ENCODE measurements around the gene CAPN10.
"Not testable (repeated sequence)": the region's sequence is repeated elsewhere in the genome, so short reads cannot be mapped to it uniquely, and the experiment has no call there.

The CAPN10 gene

GRCh38 chr2:240602266-240603050, 15.9 kb downstream of the CAPN10 start:
- no peak for DNase-seq (ENCODE audit: low read depth in 2 of 2)

- DNase-seq (ENCODE audit: low read depth in 2 of 2), result no peak
Observed at GRCh38 chr2:240603081-240603835, 16.7 kb downstream of the CAPN10 start.

GRCh38 chr2:240603846-240604245, 17.3 kb downstream of the CAPN10 start:
- no peak for DNase-seq (ENCODE audit: low read depth in 2 of 2)

GRCh38 chr2:240604291-240604938, 17.9 kb downstream of the CAPN10 start:
- no peak for DNase-seq (ENCODE audit: low read depth in 2 of 2)

GRCh38 chr2:240604939-240605716, 18.6 kb downstream of the CAPN10 start:
- DNase-seq (ENCODE audit: low read depth in 2 of 2), result no peak

- no peak for DNase-seq (ENCODE audit: low read depth in 2 of 2)
Observed at GRCh38 chr2:240605867-240606743, 19.6 kb downstream of the CAPN10 start.

GRCh38 chr2:240611601-240612210, 25.2 kb downstream of the CAPN10 start:
- no peak for DNase-seq (ENCODE audit: low read depth in 2 of 2)

GRCh38 chr2:240613781-240614180, 27.2 kb downstream of the CAPN10 start:
- DNase-seq (ENCODE audit: low read depth in 2 of 2), result no peak

GRCh38 chr2:240614391-240614790, 27.9 kb downstream of the CAPN10 start:
- DNase-seq (ENCODE audit: low read depth in 2 of 2), result no peak

- DNase-seq (ENCODE audit: low read depth in 2 of 2), result no peak
Observed at GRCh38 chr2:240615396-240615795, 28.9 kb downstream of the CAPN10 start.

- DNase-seq (ENCODE audit: low read depth in 2 of 2), result no peak
Observed at GRCh38 chr2:240615820-240616547, 29.4 kb downstream of the CAPN10 start.

- not testable (repeated sequence) for DNase-seq (ENCODE audit: low read depth in 2 of 2)
Observed at GRCh38 chr2:240616860-240617666, 30.5 kb downstream of the CAPN10 start.

GRCh38 chr2:240618776-240619175, 32.2 kb downstream of the CAPN10 start:
- no peak for DNase-seq (ENCODE audit: low read depth in 2 of 2)

GRCh38 chr2:240619506-240620148, 33.1 kb downstream of the CAPN10 start:
- DNase-seq (ENCODE audit: low read depth in 2 of 2), result no peak

GRCh38 chr2:240620149-240620731, 33.7 kb downstream of the CAPN10 start:
- no peak for DNase-seq (ENCODE audit: low read depth in 2 of 2)

- DNase-seq (ENCODE audit: low read depth in 2 of 2), result no peak
Observed at GRCh38 chr2:240620859-240621258, 34.3 kb downstream of the CAPN10 start.

GRCh38 chr2:240622060-240622411, 35.5 kb downstream of the CAPN10 start:
- no peak for DNase-seq (ENCODE audit: low read depth in 2 of 2)

All from stimulated activated CD4-positive, alpha-beta T cell treated with anti-CD3 and anti-CD28 coated beads, Interleukin-12 subunit alpha, Interleukin-12 subunit beta, amount 100 ng/mL, for 24 hours (primary cell).